NCI-H128 (cell line): ENCODE data around the gene SLC39A11.
"Not testable (repeated sequence)": the region's sequence is repeated elsewhere in the genome, so short reads cannot be mapped to it uniquely, and the experiment has no call there.

ENCODE experiments used
- DNase-seq: peaks from one replicate; lab custom pipeline; 2025; ENCODE audit not compliant: unreplicated experiment; lab: John Stamatoyannopoulos, UW

The SLC39A11 gene

GRCh38 chr17:72640415-72641165, 451.9 kb downstream of the SLC39A11 start:
- DNase-seq, result no peak

DNA sequence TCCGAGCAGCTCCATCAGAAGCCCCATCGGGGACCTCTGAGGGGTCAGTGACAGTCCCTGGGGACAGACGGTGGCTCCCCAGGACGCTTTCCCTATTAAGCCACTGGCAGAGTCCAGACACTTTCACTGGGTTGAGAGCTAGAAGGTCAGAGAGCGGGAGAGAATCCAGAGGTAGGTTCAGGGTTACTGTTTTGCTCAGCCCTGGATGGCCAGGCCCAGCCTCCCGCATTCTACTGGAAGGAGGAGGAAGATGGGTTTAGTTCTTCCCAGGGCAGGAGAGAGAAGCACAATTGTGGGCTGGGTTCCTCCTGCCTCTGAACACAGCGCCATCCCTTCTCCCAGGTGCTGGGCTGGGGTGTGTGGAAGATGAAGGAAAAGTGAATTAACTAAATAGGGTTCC, 452.8 kb downstream of the SLC39A11 start:
- DNase-seq, result no peak

DNA sequence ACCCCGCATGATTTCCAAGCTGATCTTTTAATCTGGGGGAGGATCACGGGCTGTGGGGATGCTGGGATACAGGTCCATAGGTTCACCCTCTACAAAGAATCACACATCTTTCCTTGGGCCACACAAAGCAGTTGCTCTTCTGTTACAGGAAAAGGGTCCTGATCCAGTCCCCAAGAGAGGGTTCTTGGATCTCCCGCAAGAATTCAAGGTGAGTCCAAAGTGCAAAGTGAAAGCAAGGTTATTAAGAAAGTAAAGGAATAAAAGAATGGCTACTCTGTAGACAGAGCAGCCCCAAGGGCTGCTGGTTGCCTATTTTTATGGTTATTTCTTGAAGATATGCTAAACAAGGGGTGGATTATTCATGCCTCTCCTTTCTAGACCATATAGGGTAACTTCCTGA, 453.6 kb downstream of the SLC39A11 start:
- DNase-seq, result not testable (repeated sequence)

DNA sequence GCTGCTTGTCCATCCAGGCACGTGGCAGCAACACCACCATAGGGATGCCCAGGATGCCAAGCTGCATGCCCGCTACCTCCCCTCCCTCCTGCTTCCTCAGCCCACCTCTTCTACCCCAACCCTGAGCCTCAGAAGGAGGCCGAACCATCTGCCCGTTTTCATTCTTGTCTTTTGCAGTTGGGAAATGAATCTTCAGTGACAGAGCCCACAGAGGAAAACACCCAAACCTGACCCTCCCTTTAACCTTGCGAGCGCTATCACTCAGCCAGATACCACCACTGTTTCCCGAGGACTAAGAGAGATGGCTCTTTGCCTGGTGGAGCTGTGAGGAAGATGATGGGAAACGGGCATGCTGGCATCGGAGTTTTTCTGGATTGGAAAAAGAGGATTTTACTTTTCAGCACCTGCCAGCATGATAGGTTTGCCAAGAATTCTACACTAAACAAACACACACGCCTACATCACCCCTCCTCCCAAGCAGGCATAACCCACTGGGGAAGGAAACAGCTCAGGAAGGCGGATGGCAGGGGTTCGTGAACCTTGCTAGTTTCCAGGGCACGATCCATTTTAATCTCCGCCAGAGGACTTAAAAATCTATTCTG, 457.4 kb downstream of the SLC39A11 start:
- DNase-seq, result no peak

DNA sequence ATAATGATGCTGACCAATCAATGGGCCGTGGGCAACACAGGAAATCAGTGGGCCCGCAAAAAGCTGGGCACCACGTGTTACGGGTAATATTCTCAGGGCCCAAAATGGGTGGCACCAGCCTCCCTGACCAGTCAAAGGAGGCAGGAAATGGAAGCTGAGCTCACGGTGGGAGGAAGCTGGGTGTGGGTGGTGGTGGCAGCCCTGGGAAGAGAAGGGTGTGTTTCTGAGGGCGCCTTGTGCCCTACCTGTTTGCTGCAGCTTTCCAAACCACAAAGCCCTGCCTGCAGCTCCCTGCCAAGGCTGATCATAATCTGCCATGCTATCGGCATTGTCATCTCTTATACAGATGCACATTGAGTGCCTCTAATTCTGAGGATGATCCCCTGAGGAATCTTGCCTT, 457.9 kb downstream of the SLC39A11 start:
- DNase-seq, result no peak

- no peak for DNase-seq
Measured at GRCh38 chr17:72631949-72632684, 460.4 kb downstream of the SLC39A11 start.

DNA sequence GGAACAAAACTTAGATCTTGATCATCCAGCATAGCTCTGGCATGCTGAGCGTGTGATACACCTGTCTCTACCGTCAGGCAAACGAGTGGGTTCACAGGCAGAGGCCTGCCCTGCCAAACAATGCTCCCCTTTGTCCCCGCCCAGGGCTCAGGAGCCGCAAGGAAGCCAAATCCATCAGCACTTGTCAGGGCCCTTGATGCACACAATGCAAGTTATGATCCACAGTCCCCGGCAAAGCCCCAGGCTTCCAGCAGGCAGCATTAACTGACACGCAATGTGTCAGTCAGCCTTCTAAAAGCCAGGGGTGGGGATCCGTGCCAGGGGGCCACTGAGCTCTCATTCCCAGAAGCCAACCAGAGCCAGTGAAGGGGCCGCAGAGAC, 460.9 kb downstream of the SLC39A11 start:
- DNase-seq, result peak; percentile 1

DNA sequence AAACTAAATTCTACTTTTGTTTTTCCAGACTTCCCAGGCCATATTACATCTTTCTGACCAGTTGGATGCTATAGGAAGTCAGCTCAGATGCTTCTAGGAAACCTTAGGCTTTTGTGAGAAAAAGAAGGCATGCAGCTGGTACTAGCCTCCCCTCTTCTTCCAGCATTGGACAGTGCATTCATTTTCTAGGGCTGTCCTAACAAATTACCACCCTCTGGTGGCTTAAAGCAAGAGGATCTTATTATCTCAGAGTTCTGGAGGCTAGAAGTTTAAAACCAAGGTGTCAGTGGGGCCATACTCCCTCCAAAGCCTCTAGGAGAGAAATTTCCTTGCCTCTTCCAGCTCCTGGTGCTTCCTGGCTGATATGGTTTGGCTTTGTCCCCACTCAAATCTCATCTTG, 467.8 kb downstream of the SLC39A11 start:
- no peak for DNase-seq

DNA sequence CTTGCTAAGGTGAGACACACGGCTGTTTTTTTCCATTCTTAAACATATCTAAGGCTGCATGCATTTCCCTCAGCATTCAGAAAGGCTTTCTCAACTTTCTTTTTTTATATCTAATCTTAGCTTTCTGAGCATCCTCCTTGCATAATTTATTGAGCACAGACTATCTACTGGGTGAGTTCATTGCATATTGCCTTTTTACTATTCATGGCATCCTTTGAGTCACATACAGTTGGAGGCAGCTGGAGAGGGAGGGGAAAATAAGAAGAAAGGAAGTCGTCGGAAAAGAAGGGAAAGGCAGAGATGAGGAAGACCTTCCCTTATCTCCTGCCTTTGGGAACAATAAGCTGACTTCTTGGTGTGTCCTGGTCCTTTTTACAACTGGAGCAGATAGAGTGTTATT, 468.3 kb downstream of the SLC39A11 start:
- no peak for DNase-seq

- no peak for DNase-seq
Measured at GRCh38 chr17:72622661-72623433, 469.6 kb downstream of the SLC39A11 start.

DNA sequence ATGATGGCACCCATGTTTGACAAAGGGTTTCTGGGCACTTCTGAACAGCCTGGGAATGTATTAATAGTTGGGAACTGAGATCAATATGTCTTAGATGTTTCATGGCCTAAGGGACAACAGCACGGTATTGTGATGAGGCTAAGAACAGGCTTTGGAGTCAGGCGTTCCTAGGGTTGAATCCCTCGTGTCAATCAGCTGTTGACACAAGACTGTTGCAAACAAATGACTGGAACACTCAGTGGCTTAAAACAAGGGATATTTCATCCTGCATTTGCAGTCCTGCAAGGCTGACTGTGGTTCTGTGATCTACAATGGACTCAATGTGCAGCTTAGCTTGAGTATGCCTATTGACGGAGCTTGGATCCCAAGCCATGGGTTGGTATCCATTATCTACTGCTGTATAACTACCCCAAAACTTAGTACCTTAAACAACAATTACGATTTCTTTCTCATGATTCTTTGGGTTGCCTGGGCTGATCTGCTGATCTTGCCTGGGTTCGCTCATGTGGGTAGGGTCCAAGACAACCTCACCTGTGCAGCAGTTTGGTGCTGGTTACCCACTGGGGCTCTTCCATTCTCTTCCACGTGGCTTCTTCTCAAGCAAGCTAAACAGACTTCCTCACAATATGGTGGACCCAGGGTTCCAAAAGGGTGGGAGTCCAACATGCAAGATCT, 472.4 kb downstream of the SLC39A11 start:
- DNase-seq, result no peak

DNA sequence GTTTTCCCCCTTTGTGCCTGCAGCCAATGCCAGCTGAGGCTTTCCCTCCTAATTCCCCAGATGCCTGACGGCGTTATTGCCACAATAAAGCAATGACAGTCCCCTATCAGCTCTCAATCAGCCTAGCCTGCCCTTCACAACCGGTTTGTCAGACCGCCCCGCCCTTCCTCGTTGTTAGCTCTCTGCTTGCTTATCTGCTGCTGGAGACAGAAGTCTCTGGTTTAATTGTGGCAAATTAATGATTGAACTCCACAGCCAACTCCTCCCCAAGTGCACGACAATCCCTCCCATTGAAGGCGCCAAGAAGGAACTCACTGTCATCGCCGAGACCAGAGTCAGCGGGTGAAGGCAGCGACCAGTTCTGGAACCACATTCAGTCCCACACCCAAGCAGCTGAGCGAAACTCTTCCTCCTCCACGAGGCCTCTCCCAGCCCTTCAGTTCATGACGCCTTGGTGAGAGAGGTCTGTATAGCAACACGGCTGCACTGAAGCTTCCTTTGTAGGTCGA, 474.4 kb downstream of the SLC39A11 start:
- DNase-seq, result no peak

DNA sequence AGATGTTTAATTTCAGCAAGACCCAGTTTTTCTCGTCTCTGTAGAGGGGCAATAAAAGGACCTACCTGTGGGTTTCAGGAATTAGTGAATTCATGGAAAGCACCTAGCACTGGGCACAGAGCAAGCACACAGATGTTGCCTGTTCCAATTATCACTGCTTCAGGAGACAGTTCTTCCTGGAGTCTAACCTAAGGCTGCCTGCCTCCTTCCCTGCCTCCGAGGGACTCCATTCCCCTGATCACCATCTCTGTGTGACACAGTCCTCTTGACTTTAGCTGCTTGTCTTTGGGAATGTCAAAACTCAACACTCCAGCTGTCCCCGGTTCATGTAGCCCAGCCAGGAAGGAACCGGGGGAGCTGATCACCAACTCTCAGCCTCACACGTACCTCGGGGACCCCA, 474.9 kb downstream of the SLC39A11 start:
- DNase-seq, result no peak

DNA sequence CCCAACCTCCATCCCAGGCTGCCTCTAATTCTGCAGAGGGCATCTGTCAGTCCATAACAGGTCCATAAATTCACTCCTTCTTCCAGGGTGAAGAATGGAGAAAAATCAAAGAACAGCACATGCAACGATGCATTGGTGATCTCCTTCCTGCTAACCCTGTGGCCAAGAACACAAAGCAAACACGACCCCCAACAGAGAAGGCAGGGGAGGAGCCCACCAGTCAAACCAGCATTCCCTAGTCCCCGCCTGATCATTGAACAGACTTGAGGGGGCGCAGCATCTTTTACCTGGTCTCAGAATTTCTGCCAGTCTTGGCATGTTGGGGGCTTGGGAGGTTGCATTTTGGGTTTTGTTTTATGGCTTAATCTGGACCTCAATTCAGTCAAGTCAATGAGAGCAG, 476.0 kb downstream of the SLC39A11 start:
- DNase-seq, result no peak

DNA sequence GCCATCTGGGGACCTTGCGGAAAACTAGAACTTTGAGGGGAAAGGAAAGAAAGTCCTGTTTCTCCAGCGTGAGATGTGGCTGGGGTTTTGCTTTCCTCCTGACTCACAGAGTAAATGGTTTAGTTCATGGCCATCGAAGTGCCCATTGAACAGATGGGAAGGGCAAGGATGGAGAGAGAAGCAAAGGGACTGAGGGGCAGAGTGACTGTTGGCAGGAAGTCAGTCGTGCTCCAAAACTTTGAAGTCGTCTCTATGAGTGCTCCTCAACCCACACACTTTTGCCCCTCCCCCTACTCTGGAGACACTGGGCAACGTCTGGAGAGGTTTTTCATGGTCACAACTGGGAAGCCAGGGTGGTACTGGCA, 476.9 kb downstream of the SLC39A11 start:
- DNase-seq, result no peak

GRCh38 chr17:72614871-72615626, 477.4 kb downstream of the SLC39A11 start:
- no peak for DNase-seq

DNA sequence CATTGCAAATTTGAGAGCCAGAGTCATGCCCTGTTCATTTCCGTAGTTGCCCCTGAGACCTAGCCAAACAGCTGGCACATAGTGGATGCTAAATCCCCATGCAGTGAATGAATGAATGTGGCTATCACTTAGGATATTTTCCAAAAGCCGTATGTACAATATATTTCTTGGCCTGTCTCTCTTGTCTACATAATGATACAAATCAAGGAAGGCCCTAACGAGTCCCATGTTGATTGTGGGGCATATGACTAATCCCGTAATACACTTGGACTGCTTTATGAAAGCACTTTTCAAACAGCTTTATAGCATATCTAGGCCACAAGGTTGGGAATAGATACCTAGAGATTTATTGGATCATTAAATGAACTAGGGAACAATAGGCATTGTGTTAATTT, 478.0 kb downstream of the SLC39A11 start:
- no peak for DNase-seq

GRCh38 chr17:72613806-72614292, 478.6 kb downstream of the SLC39A11 start:
- no peak for DNase-seq

DNA sequence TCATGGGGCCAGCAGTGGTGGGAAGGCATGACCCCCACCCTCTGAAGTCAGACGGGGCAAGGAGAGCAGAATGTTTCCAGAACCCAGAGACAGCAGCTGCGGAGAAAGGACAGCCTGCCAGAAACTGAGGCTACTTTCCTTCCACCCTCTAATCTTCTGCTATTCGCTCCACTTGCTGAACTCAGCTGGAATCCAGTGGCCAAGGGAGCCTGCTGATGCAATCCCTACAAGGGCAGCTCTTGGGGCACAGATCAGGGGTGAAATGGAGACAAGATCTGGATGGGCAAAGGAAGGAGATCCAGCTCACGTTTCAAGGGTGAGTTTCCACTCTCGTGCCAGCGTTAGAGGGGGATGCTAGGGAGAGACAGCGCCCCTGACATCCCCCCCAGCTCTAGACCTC, 479.1 kb downstream of the SLC39A11 start:
- no peak for DNase-seq

DNA sequence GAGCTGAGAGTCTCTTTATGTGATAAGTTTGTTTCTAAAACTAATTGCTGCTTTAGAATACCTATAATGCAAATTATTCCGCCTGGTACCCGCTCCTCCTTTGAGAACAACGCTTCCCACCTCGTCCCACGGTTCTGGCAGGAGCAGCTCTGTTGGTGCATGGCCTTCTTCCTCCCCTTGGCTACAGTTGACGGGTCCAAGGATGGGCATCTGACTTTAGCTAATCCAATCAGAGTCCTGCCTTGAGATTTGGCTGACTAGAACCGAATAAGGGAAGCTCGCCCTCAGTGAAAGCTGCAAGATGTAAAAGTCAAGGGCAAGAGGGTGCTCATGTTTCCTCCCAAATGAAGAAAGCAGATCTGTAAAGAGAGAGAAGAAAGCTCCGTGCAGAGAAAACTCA, 481.3 kb downstream of the SLC39A11 start:
- no peak for DNase-seq
